Activated T-cell treated with anti-CD3 and anti-CD28 coated beads, Interleukin-2, amount 50 U/mL, for 24 hours (primary cell): ENCODE data around the gene RAMP3.
A peak's percentile ranks its signal among the peaks of the same experiment; 100 is the strongest.

ENCODE experiments used
- DNase-seq: peaks from one replicate; pipeline ENCODE4 v3.0.0-alpha.2; 2020
- H3K27ac Mint-ChIP-seq: 2 replicates; pipeline ENCODE4 v1.8.0; 2020; ENCODE audit warnings: mild to moderate bottlenecking, mixed read lengths
- H3K27me3 Mint-ChIP-seq: 2 replicates; pipeline ENCODE4 v1.8.0; 2020; ENCODE audit warnings: mixed read lengths
- H3K36me3 Mint-ChIP-seq: 2 replicates; pipeline ENCODE4 v1.8.0; 2020; ENCODE audit warnings: low read depth, mixed read lengths
- H3K4me1 Mint-ChIP-seq: 2 replicates; pipeline ENCODE4 v1.8.0; 2020; ENCODE audit warnings: low read depth, mixed read lengths
- H3K4me3 Mint-ChIP-seq: 2 replicates; pipeline ENCODE4 v1.8.0; 2020; ENCODE audit warnings: mild to moderate bottlenecking, moderate library complexity, mixed read lengths
- H3K9me3 Mint-ChIP-seq: 2 replicates; pipeline ENCODE4 v1.8.0; 2020; ENCODE audit warnings: mixed read lengths

RAMP3 gene

DNA sequence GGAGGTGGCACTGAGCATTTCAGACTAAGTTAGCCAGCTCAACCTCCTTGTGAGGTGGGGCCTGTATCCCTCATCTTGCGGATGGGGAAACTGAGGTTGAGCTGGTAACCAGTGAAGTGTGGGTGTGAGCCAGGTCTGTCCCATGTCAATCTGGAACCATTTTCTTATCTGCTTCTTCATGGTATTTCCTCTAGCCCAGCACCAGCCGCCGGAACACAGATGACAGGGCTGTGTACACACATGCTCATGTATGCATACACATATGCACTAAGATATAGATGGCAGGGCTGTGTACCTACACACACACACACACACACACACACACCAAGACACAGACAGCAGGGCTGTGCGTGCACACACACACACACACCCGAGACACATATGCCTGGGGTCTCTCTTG, 18.5 kb downstream of the RAMP3 start:
- no peaks in the 10 kb centered on the region for H3K36me3 Mint-ChIP-seq
- no peak overlapping the region for H3K4me3 Mint-ChIP-seq
- H3K27ac Mint-ChIP-seq, result no peak overlapping the region
- peaks cover 19% of the 10 kb centered on the region for H3K27me3 Mint-ChIP-seq
- no peak for DNase-seq
- H3K9me3 Mint-ChIP-seq, result no peaks in the 10 kb centered on the region
- peaks cover 9% of the 10 kb centered on the region for H3K4me1 Mint-ChIP-seq

DNA sequence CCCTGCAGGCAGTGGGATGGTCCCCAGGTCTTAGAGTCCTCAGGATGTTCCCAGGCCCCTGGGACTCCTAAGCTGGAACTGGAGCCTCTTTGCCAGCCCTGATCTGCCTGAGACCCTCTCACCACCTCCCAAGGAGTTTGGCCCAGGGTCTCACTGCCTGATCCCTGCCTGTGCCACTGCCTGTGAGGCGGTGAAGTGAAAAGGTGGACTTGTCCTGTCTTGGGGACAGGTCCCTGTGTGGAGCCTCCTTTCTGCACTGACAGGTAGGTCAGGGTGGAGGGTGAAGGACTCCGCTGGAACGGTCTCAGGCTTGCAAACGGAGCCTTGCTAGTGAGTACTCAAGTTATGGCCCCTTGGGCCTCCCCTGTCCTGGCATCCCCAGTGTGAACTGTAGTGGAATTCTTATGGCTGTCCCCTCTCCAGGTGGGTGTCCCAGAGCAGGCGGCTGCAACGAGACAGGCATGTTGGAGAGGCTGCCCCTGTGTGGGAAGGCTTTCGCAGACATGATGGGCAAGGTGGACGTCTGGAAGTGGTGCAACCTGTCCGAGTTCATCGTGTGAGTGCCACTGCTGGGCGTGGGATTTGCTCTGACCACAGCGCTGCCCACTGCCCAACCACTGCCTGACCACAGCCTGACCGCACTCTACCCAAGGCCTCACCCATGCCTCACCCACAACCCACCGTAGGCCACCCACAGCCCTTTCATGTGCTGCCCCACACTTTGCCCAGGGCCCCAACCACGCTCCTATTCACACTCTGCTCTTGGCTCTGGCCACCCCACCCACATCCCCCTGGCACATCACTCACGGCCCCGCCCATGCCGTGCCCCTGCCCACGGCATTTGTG, 19.5 kb downstream of the RAMP3 start:
- peaks cover 6% of the 10 kb centered on the region for H3K4me1 Mint-ChIP-seq
- no peaks in the 10 kb centered on the region for H3K9me3 Mint-ChIP-seq
- no peak overlapping the region for H3K27ac Mint-ChIP-seq
- H3K27me3 Mint-ChIP-seq, result peaks cover 19% of the 10 kb centered on the region
- H3K36me3 Mint-ChIP-seq, result no peaks in the 10 kb centered on the region
- no peak overlapping the region for H3K4me3 Mint-ChIP-seq
- peak; percentile 21 for DNase-seq

DNA sequence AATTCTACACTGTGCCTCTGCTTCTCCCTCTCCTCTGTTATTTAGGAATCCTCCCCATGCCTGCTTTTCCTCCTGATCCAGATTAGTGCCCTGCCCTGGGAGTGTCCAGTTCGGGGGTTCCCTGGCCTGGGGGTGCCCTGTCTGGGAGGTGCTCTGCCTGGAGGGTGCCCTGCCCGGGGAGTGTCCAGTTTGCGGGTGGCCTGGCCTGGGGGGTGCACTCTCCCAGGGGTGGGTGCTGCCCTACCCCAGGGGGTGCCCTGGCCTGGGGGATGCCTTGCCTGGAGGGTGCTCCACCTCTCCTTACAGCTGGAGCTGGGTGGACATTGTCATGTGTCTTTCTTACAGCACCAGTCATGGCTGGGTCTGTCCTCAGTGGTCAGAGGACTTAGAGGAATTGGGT, 20.2 kb downstream of the RAMP3 start:
- Mint-ChIP-seq H3K27me3 (peaks cover 19% of the 10 kb centered on the region), H3K9me3 (no peaks in the 10 kb centered on the region), H3K27ac (no peak overlapping the region), H3K4me1 (peaks cover 1% of the 10 kb centered on the region), H3K36me3 (no peaks in the 10 kb centered on the region), H3K4me3 (no peak overlapping the region)
- peak; percentile 19 for DNase-seq

DNA sequence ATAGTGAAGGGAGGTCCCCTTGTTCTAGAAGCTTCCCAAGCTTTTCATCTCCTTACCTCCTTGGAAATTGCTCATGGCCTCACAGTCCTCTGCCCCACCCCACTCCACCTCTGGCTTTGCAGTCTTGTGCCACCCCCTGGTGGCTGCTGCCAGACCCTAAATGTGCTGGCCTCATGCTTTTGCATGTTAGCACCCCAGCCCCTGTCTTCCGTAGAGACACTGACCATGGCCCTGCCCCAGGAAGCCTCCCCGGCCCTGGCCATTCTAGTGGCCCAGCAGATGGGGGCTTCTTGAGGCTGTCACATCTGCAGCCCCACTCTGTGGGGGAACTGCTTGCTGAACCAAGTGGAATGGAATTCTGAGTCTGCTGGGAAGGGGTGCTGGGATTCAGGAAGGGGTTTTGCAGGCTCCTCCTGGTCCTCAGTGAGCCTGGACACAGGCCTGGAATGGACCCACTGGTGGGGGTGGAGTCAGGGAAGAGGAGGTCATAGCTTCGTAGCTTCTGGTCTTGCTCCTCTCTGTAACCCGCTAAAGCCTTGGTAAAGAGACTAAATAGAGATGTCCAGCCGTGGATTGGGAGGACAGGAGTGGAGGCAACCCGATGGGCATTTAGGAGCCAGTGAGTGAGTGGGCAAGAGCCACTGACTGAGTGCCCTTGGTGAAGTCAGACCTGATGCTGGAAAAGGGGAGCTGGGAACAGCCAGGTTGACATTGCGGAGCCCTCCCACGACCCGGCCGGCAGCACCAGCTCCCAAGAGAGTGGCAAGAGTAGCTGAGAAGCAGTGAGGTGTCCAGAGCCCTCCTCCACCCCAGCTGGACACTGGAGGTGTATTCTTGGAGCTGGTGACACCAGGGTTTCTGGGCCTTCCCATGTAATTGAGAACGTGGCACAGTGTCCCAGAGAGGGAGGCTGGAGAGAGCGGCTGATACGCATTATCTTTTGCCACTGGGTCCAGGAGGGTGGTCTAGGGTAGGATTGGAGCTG, 20.9 kb downstream of the RAMP3 start:
- H3K36me3 Mint-ChIP-seq, result no peaks in the 10 kb centered on the region
- DNase-seq, result peak; percentile 23
- H3K27me3 Mint-ChIP-seq, result peaks cover 19% of the 10 kb centered on the region
- no peaks in the 10 kb centered on the region for H3K9me3 Mint-ChIP-seq
- no peaks in the 10 kb centered on the region for H3K4me1 Mint-ChIP-seq
- H3K27ac Mint-ChIP-seq, result no peak overlapping the region
- H3K4me3 Mint-ChIP-seq, result no peak overlapping the region

DNA sequence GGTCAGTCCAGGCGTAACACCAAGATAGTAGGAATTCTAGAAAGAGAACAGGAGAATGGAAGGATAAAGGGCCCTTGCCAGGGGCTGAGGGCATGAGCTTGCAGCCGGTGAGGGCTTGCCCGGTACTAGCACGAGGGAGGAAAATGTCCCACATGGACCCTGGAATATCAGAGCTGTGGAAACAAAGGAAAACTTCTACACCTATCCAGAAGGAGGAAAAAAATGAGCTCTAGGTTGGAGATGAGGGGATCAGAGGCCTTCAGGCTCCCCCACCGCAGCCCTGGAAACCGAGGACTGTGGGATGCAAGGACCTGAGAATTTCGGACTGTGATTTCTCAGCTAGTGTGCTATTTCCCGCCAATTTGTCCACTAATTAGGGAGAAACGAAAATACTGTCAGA, 22.1 kb downstream of the RAMP3 start:
- no peak overlapping the region for H3K27ac Mint-ChIP-seq
- no peaks in the 10 kb centered on the region for H3K4me1 Mint-ChIP-seq
- H3K4me3 Mint-ChIP-seq, result no peak overlapping the region

DNA sequence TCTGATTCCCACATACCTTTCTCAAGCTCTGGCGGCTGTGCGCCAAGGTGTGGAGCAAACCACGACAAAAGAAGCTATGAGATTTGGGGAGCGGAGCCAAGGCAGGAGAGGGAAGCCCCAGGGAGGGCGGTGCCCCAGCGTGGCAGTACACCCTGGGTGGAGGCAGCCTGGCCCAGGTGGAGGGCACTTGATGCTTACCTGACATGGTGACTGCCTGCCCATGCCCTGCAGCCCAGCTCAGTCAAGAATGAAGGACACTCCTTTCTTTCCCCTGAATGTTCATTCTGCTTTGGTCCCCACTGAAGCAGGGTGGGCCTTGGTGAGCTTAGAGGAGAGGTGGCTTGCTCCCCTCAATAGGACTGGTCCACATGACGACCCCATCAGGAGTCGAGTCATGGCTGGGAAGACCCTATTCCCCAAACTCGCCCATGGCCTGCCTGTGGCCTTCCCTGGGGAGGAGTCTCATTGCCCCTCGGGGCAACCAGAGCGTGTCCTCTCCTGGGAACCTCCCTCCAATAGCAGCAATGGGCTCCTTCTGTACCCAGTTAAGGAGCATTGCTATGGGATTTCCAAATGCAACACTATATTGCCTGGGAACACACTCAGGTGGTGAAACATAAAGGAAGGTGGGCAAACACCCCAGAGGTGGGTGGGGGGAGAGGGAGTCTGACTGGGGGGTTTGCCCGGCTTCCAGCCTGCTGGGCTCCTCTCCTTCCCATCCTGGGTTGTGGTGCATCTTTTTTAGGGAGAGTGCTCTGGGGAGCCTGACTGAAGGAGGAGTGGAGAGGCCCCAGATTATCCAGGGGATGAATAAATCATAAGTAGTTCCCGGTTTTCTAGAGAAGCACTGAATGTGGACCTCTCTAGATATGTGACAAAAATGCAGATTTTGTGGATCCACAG, 22.7 kb downstream of the RAMP3 start:
- Mint-ChIP-seq H3K4me3 (no peak overlapping the region), H3K4me1 (no peaks in the 10 kb centered on the region), H3K9me3 (no peaks in the 10 kb centered on the region), H3K27me3 (peaks cover 19% of the 10 kb centered on the region), H3K36me3 (no peaks in the 10 kb centered on the region), H3K27ac (no peak overlapping the region)
- peak; percentile 16 for DNase-seq

More for the DNA sequence above, 22.1 kb downstream of the RAMP3 start:
- Mint-ChIP-seq H3K36me3 (no peaks in the 10 kb centered on the region), H3K27me3 (peaks cover 19% of the 10 kb centered on the region), H3K9me3 (no peaks in the 10 kb centered on the region)
- DNase-seq, result no peak

DNA sequence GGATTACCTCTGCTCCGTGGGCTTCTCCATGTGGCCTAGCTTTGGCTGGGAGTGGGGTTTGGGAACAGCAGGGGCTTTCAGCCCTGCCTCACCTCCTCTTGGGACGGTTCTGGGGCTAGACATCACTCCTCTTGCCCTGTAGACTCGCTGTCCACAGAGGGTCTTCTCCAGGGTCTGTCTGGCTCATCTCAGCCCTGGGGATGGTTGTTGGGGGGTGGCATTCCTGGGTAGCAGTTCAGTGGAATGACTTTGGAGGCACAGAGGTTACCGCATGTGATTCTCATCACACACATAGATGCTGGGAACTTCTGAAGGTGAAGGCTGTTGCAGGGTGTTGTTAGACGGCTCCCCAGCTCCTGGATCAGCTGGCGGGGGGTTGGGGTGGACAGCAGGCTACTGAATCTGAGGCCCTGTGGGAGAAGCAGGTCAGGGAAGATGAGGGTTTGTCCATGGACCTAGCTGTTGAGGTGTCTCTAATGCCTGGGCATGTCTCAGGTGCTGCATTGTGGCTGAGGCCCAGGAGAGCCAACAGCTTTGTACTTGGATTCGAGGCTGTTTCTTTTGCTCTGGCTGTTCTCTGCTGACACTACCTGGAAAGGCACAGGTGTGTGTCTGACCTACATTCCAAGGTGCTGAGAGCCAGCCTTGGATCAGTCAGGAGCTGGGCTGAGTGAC, 23.8 kb downstream of the RAMP3 start:
- Mint-ChIP-seq H3K9me3 (no peaks in the 10 kb centered on the region), H3K4me1 (no peaks in the 10 kb centered on the region), H3K27me3 (peaks cover 19% of the 10 kb centered on the region), H3K36me3 (no peaks in the 10 kb centered on the region), H3K4me3 (no peak overlapping the region), H3K27ac (no peak overlapping the region)
- DNase-seq, result peak; percentile 23

DNA sequence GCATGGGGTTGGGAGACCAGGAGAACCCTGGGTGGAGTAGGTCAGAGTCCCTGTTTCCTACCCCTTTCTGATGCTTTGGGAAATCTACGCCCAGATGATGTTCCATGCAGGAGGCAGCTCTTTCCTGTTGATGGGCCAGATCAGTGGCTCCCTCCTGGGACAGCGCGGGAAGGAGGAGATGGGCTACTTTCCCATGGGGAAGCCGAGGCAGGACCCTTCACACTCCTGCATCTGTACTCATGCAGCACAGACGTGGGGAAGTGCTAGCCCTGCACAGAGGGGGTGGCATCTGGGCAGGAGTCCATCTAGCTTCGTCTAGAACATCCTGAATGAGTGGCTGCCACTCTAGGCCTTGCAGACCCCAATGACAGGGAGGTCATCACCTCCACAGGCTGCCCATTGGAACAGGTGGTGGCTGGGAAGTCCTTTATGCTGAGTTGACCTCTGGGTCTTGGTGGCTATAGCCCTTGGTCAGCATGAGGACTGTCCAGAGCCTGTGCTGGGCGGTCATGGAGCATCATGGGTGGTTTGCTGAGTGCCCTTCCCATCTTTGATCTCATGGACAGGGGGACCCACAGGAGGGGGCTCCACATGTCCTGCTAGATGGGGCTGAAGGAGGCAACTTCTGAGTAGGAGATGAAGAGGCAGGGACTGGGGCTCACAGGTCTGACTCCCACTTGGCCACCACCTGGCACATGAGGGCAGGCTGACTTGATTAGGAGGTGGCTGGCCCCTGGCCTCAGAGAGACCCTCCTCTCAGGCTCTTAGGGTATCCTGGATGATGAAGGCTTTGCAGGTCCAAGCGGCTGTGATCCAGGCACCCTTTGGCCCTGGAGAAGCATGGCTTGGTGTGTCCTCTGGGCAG, 24.6 kb downstream of the RAMP3 start:
- DNase-seq, result peak; percentile 21
- Mint-ChIP-seq H3K27ac (no peak overlapping the region), H3K9me3 (no peaks in the 10 kb centered on the region), H3K36me3 (no peaks in the 10 kb centered on the region), H3K4me3 (no peak overlapping the region), H3K27me3 (peaks cover 19% of the 10 kb centered on the region), H3K4me1 (no peaks in the 10 kb centered on the region)

DNA sequence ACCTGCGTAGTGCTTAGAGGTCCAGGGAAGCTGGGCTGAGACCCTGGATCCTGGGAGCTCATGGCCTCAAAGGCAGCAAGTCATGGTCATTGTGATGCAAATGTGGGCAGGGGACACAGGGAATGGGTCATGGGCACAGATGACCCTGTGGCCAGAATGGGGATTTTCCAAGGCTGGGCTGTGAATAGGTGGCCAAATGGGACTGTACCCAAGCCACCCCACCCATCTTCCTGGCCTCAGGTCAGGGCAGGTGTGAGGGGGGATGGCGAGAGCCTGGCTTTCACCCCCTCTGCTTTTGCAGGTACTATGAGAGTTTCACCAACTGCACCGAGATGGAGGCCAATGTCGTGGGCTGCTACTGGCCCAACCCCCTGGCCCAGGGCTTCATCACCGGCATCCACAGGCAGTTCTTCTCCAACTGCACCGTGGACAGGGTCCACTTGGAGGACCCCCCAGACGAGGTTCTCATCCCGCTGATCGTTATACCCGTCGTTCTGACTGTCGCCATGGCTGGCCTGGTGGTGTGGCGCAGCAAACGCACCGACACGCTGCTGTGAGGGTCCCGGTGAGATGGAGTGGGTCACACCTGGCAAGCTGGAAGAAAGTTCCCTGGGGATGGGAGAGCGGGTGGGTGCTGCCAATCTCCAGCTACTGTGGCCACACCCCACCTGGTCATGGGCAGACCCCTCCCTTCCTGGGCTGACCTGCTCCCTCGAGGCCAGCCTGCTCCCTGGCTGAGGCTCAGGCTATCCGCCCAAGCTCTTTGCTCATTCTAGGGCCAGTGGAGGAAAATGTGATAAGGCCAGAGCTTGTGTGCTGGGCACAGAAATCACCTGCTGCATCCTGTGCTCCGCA, 25.5 kb downstream of the RAMP3 start:
- Mint-ChIP-seq H3K27ac (no peak overlapping the region), H3K4me1 (no peaks in the 10 kb centered on the region), H3K4me3 (no peak overlapping the region), H3K36me3 (no peaks in the 10 kb centered on the region), H3K9me3 (no peaks in the 10 kb centered on the region), H3K27me3 (peaks cover 18% of the 10 kb centered on the region)
- DNase-seq, result no peak

DNA sequence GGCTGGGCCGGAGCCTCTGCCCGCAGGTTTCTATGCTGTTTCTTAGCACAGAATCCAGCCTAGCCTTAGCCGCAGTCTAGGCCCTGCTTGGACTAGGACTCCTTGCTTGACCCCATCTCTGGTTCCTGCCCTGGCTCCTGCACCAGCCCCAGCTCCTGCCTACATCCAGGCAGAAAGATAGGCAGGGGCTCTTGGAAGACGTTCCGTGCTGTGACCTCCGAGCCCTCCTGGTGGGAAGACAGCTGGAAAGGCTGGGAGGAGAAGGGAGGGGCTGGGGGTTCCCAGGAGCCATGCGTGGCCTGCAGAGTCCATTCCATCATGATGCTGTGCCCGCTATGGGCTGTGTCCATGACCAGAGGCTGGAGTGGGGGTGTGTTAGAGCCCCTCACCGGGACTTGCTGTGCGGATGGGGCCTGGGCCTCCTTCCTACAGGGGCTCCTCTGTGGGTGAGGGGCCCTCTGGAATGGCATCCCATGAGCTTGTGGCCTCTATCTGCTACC, 26.2 kb downstream of the RAMP3 start:
- Mint-ChIP-seq H3K4me1 (no peaks in the 10 kb centered on the region), H3K9me3 (no peaks in the 10 kb centered on the region), H3K27me3 (peaks cover 11% of the 10 kb centered on the region), H3K36me3 (no peaks in the 10 kb centered on the region), H3K4me3 (no peak overlapping the region), H3K27ac (no peak overlapping the region)
- no peak for DNase-seq

DNA sequence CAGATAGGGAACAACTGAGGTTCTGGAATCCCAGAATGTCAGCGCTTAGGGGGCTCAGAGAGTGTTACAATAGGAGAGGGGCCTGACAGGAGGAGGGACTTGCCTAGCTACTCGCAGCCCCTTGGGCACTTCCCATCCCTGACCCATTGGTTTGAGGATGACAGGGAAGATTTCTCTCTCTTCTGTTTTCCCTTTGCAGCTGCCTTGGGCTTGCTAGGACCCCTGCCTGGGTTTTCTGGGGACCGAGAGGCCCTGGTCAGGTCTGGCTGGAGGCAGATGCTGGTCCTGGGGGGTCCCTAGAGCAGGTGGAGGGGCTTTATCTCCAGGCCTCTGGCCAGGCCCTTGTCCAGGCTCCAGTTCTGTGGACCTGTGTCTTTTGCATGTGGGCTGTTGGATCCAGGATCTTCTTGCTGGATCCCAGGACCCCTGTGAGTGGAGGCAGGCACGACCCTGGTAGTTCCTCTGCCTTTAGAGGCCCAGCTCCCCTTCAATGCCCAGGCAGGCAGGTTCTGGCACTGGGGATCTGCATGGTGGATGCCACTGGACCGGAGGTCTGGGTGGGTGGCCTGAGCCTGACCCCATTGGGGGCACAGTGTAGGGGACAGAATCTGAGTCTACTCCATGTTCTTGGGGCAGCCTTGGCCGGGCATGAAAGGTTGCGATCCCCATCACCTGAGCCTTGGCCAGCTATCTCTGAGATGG, 26.9 kb downstream of the RAMP3 start:
- peak; percentile 19 for DNase-seq
- Mint-ChIP-seq H3K9me3 (no peaks in the 10 kb centered on the region), H3K36me3 (no peaks in the 10 kb centered on the region), H3K4me1 (no peaks in the 10 kb centered on the region), H3K4me3 (no peak overlapping the region), H3K27me3 (peaks cover 9% of the 10 kb centered on the region), H3K27ac (no peak overlapping the region)
